NCI-H460 (cell line): ENCODE measurements around the gene GALNT18. TPM values are rescaled to one million over a fixed set of nuclear protein-coding genes. Genes with fewer than 3 reads are reported as not detected.

Experiments used
- DNase-seq: peaks from one replicate; pipeline ENCODE4 v3.0.0-alpha.2; 2016; ENCODE audit warnings: low read depth; ENCODE audit errors: extremely low read depth
- total RNA-seq: library from RNA; depleted of rRNA; stranded (reverse); fragments of >200 nt; shearing (Covaris generic); gene quantifications from 2 replicates; pipeline ENCODE4 v1.2.3, GENCODE V29; 2014

The GALNT18 gene
- total RNA-seq, 1 experiment from 2014 or later: 4.6 TPM

DNA sequence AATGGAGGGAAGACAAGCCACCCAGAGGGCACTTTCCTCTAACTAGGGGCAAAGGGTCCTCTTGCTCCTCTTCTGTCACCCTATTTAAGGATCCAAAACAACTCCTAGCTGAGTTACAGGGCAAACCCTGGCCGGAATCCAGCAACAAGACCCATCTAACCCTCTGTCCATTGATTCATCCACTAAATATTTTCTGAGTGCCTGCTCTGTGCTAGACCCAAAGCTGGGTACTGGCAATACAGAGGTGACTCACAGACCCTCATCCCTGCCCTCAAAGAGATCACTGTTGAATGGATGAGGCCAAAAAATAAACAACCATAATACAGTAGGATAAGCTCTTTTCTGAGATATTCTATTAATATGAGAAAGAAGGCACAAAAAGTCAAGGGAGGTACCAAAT is 4.3 kb upstream of the GALNT18 start:
- DNase-seq: no peak

- no peak for DNase-seq
Observed at GRCh38 chr11:11624926-11625325, 3.1 kb upstream of the GALNT18 start.

GRCh38 chr11:11624204-11624603 is 2.4 kb upstream of the GALNT18 start:
- no peak for DNase-seq

- no peak for DNase-seq
Observed at GRCh38 chr11:11622772-11623171, 967 bp upstream of the GALNT18 start.

- no peak for DNase-seq
Observed at GRCh38 chr11:11622340-11622706, 518 bp upstream of the GALNT18 start.

GRCh38 chr11:11620921-11621572 is 758 bp downstream of the GALNT18 start:
- DNase-seq: peak; percentile 12

DNA sequence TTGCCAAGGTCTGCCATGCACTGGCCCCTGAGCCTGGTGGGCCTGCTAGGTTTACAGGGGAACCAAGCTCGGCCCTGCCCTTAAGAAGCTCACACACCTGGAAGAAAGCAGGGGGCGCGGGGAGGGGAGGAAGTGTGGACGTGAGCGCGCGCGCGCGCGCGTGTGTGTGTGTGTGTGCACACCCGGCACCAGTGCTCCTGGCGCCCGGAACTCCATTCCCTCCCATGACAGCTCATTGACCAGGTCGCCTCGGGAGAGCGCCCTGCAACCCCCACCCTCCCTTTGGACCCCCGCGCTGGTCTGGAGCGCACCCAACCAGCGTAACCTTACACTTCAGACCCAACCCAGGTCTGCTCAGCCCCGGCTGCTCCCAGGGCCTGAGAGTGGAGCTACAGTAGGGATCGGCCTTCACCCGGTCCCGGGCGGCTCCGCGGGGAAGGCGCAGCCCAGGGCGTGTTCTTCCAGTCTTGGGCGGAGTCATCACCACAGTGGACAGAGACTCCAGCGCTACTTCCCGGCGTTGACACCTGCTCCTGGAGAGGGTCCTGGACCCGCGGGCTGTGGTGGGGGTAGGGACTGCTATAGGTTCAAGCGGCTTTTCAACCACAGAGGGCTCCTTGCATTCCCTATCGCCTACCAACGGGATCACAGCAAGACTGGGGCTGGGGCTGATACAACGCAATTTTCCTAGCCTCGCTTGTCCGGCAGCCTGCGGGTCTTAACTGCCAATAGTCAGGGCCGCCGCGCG is 1.5 kb downstream of the GALNT18 start:
- DNase-seq: no peak

DNA sequence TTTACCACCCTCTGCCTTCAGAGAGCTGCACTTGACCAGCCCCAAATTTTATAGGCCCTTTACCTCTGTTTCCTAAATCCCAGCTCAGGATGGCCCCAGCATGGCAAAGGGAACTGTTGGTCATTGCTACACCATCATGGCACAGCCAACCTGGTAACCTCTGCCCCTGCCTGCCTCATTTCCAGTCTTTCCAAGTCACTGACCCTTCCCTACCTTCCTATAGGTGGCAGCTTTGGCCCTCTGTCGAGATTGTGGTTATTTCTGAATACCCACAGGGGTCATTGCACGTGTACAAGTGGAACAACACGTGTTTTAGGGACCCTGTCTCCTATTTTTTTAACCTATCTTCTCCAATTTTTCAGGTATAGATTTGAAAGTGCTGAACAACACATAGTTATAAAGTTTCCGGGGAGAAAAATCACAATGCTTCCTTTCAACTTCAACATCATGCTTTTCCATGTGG is 2.8 kb downstream of the GALNT18 start:
- DNase-seq: no peak

- no peak for DNase-seq
Observed at GRCh38 chr11:11615086-11615485, 6.7 kb downstream of the GALNT18 start.

DNA sequence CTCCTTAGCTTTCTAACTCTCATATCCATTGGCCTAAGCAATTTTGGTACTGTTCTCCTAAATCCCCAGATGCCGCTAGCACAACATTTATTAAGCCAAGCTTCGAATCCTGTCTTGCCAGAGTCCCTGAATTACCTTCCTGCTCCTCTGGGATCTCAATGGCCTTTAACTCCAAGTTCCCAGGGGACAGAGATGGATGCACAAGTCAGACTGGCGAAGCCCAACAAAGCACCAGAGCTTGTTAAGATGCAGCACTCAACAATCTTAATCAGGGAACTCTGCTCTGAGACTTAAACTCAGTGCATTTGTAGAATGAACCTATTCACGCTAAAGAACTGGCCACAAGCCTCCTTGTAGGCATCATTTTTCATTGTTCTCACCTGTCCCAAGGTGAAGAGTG is 9.4 kb downstream of the GALNT18 start:
- DNase-seq: no peak

DNA sequence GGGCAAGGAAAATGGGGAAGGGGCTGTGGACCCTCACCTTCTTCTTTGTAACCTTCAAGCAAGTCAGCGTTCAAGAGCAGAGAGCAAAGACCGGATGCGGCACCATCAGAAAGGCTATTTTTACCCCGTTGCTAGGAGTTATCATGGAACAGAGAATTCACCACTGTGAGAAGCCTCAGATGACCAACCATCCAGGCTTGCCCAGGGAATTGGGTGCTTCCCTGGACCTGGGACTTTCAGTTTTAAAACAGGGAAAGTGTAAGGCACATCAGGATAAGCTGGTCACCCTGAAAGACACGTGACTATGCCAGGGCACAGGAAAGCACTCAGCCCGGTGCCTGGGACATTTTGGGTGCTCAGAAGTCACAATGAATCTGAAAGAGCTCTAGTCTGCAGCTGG is 10.4 kb downstream of the GALNT18 start:
- no peak for DNase-seq

DNA sequence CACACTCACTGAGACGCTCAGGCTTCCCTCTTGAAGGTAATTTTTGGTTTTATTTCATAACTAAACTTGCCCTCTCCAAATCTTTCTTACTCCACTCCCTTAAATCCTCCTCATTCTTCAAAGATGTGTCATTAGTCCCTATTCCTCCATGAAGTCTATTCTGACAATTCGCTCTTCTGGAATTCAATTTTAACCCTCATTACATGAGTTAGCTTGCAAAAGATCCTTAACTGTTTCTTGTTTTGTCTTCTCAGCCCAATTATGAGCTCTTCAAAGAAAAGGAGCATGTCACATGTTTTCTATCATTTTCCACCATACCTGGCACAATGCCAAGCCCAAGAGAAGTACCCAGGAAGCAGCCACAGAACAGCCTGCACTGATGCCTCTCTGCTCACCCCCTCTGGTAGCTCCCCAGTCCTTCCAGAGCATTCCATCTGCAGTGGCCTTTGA is 13.0 kb downstream of the GALNT18 start:
- DNase-seq: no peak

- DNase-seq: no peak
Observed at GRCh38 chr11:11607772-11608171, 14.0 kb downstream of the GALNT18 start.

DNA sequence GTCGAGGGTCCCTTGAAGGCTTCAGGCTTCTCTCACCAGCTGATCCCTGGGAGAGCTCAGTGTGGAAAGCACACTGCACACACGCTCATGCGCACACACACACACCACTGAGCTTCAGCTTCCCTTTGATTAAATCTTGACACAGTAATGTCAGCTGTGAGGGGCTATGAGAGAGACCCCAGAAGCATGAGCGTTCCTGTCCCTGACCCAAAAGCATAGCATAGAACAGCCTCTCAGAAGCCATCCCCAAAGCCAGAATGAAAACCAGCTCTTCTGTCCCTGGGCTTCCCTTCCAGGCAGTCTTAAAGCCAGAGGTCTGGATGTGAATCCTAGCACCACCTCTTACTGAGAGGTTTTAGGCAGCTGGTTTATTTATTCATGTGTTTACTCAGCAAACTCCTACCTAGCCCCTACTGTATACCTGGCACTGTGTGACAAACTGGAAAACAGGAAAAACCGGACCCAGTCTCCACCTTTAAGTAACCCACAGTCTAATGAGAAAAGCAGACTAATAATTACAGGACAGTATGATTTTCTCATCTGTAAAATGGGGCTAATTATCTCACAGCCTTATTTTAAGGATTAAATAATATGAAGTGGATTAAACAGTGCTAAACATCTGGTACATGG is 15.9 kb downstream of the GALNT18 start:
- no peak for DNase-seq

- DNase-seq: no peak
Observed at GRCh38 chr11:11605181-11605580, 16.6 kb downstream of the GALNT18 start.

- no peak for DNase-seq
Observed at GRCh38 chr11:11604370-11604990, 17.3 kb downstream of the GALNT18 start.

- DNase-seq: no peak
Observed at GRCh38 chr11:11602011-11602410, 19.8 kb downstream of the GALNT18 start.

DNA sequence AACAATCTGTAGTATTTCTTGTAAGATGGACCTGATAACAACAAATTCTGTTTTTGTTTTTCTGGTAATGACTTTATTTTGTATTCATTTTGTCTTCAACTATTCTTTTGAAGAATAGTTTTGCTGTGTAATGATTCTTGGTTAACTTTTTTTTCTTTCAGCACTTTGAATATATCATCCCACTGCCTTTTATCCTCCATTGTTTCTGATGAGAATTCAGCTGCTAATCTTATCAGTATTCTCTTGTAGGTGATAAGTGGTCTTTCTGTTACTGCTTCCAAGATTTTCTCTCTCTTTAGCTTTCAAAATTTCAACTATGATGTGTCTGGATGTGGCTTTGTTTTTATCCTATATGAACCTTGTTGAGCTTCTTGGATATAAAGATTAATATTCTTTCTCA is 21.5 kb downstream of the GALNT18 start:
- DNase-seq: no peak

GRCh38 chr11:11598243-11598642 is 23.6 kb downstream of the GALNT18 start:
- no peak for DNase-seq

DNA sequence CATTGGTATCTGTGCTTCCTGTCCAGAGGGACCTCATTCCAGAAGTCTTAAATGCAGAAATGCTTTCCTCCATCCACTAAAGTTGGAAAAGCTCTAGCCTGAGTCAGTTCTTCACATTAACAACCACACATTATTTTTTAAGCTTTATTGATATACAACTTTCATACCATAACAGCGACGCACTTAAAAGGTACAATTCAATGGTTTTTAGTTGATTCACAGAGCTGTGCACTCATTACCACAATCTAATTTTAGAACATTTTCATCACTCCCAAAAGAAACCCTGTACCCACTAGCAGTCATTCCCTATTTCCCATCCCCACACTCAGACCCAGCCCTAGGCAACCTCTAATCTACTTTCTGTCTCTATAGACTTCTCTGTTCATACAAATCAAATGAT is 27.6 kb downstream of the GALNT18 start:
- no peak for DNase-seq

DNA sequence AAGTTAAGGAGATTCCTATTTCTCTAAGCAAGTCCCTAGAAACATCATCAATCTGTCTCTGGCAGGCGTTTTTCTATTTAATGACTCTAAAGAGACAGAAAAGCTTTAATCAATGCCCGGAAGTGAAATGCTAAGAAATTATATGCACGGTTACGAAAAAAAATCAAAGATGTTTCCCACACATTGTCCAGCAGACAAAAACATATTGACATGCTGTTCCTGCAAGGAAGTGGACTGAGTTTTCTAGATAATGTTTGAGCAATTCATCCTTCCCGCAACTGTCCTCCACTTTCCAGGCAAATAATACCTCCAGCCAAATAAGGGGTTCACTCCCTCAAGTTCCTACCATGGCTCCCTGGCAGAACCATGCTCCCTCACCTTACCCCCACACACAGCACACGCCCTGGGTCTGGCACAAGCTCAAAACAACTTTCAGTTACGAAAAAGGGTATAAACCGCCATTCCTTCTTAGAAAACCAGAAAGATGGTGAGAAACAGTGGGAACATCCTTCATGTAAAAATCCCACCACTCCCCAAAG is 29.6 kb downstream of the GALNT18 start:
- no peak for DNase-seq
